HT1080 (cell line): ENCODE measurements around the gene TBC1D5. TPM values are rescaled to one million over a fixed set of nuclear protein-coding genes. Genes with fewer than 3 reads are reported as not detected.
A peak's percentile ranks its signal among the peaks of the same experiment; 100 is the strongest.
"Not testable (repeated sequence)": the region's sequence is repeated elsewhere in the genome, so short reads cannot be mapped to it uniquely, and the experiment has no call there.

Experiments
- DNase-seq: peaks from one replicate; pipeline ENCODE4 v3.0.0-alpha.2; 2015; ENCODE audit warnings: low read depth
- total RNA-seq: library from RNA; depleted of rRNA; stranded (reverse); fragments of >200 nt; shearing (Covaris generic); gene quantifications from 2 replicates; pipeline ENCODE4 v1.2.3, GENCODE V29; 2014

The TBC1D5 gene
- total RNA-seq, 1 experiment from 2014 or later: 42.2 TPM

DNA sequence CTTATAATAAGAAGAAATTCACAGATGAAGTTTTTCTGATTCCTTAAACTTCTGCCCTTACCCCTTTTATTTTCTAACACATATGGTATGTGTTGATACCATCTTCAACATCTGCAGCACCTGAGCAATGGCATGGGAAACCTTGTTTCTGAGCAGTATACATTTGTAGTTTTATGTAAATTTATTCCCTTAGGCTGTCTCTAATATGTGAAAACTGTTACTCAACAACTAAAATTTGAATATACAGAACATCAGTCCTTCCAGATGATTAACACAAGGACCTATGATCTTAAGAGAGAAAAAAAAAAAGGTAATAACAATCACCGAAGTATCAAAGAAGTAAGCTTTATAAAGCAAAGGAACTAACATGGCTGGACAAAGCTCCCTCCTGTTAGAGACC, 190.5 kb downstream of the TBC1D5 start:
- no peak for DNase-seq

GRCh38 chr3:17551333-17551732, 191.1 kb downstream of the TBC1D5 start:
- no peak for DNase-seq

- DNase-seq: no peak
Observed at GRCh38 chr3:17550624-17551023, 191.8 kb downstream of the TBC1D5 start.

- DNase-seq: no peak
Observed at GRCh38 chr3:17546500-17547255, 195.8 kb downstream of the TBC1D5 start.

DNA sequence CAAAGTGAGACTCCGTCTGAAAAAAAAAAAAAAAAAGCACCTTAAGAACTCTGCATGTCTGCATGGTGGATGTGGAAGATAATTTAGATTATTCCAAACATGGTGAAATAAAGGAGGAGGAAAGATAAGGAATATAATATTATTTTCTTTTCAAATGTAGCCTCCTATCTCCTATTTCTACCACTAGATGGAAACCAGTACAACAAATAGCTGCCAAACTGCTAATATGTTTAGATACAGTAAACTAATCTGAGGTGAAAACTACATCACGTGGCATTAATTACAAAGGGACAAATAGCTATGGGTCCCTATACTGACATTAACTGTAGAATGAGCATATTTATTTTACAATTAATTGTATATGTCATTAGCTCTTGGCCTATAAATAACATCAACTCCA, 197.8 kb downstream of the TBC1D5 start:
- DNase-seq: no peak

GRCh38 chr3:17542591-17542990, 199.8 kb downstream of the TBC1D5 start:
- DNase-seq: no peak

DNA sequence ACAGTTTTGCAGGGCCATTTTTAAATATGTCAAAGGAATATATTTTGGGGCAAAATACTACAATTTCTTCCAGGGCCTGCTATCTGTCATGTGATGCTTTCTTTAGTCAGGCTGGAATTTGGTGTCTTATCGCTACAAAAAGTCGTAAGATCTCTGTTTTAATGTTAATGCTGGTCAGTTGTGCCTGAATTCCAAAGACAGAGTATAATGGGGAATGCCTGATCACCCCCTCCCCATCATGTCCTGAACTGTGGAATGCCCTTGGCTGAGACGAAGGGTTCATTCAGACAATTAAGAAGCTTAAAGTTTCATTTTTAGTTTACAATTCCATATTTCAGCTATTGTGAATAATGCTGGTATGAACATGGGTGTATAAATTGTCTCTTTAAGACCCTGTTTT, 203.0 kb downstream of the TBC1D5 start:
- no peak for DNase-seq

- DNase-seq: no peak
Observed at GRCh38 chr3:17535274-17535673, 207.2 kb downstream of the TBC1D5 start.

DNA sequence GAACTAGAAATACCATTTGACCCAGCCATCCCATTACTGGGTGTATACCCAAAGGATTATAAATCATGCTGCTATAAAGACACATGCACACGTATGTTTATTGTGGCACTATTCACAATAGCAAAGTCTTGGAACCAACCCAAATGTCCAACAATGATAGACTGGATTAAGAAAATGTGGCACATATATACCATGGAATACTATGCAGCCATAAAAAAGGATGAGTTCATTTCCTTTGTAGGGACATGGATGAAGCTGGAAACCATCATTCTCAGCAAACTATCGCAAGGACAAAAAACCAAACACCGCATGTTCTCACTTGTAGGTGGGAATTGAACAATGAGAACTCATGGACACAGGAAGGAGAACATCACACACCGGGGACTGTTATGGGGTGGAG, 210.0 kb downstream of the TBC1D5 start:
- not testable (repeated sequence) for DNase-seq

- no peak for DNase-seq
Observed at GRCh38 chr3:17529677-17530076, 212.8 kb downstream of the TBC1D5 start.

- no peak for DNase-seq
Observed at GRCh38 chr3:17518189-17519059, 224.0 kb downstream of the TBC1D5 start.

DNA sequence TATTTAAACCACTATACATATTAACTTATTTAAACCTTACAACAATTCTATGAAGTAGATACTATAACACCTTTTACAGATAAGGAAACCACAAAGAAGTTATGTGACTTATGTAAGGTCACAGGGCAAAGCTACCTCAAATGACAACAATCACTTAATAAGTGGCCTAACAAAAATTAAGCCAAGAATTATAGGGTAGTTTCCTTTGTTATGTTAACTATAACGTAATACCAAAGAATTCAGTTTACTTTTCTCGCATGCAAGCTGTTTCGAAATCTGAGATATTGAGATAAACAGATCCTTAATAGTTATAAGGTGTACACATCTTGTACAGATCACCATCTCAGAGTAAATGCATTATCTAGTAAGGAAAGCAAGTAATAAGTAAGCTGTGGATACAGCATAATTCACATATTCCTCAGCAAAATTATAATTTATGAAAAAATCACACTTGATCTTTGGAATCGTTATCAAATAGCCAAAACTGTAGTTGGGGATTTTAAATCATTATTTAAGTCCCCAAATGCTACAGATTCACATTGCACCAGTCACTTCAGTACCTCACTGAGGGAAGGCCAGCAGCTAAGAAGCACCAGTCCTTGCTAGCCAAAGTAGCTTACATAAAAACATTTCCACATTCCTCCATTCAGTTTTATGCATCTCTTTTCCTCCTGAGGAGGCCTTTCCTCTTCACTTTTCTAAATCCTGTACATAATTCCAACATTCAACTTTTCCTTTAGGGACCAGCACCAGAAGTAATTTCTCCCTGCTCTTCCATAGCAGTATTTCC, 226.8 kb downstream of the TBC1D5 start:
- DNase-seq: no peak

DNA sequence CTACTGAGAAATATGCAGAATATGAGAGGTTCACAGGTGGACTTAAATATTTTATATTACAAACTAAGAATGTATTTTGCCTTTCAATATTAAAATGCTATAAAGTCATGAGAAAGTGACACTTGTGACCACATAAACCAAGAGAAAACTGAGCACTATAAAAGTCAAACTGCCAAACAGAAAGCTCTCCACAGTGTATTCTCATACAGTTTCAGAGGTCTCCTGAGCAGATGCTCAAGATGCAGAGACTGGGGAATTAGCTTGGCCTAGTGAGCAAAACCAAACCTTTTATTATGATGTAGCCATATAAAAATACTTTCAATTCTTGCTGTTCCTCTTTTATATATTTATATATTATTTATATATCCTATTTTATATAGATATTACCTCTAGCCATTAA, 227.8 kb downstream of the TBC1D5 start:
- no peak for DNase-seq

DNA sequence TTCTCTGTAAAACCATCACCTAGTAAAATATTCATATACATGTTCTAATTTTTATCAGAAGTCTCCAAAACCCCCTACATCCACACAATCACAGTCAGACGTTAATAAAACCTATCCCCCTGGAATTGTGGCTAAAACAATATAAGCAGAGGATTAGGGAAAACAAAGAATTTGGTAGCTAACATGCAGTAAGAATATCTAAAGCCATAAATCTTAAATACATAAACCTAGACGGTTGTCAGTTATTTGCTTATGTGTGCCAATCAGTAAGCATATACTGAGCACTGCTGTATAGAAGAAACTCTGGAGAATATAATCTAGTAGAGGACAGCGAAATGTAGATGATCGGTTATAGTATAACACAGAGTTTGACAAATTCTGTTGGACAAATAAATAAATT, 232.2 kb downstream of the TBC1D5 start:
- no peak for DNase-seq

- no peak for DNase-seq
Observed at GRCh38 chr3:17508180-17508752, 234.2 kb downstream of the TBC1D5 start.

DNA sequence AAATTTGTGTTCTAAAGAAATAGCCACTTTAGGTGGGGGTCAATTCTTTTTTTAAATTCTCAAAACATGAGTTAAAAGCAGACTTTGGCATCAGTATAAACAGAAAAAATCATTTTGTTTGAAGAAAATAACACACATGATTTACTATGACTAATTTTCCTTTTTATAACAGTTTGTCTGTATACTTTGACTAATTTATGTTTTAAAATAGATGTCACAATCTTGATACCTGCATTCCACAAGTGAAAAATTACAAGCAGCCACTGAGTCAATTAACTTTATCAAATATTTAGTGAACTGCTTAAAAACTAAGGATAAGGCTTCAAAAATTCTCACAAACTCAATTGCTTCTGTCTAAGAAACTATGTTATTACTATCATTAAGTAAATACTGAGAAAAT, 235.0 kb downstream of the TBC1D5 start:
- DNase-seq: no peak

GRCh38 chr3:17505856-17506255, 236.6 kb downstream of the TBC1D5 start:
- peak; percentile 34 for DNase-seq

- DNase-seq: no peak
Observed at GRCh38 chr3:17501745-17502144, 240.7 kb downstream of the TBC1D5 start.

DNA sequence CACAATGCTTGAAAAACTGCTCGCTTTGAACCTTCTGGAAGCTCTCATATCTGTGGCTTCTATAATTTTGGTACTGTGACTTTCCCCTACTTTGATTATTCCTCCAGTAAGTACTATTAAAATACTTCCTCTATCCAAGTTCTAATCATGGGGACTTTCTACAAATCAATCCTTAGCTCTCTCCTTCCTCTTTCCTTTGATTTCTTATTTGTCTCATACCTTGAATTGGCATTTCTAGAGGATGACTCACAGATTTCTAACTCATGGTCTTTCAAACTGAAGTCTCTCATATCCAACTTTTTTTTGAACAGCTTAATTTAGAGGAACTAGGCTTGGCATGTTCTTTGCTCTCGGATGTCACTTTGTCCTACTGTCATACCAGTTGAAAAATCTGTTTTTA, 241.8 kb downstream of the TBC1D5 start:
- peak; percentile 64 for DNase-seq

DNA sequence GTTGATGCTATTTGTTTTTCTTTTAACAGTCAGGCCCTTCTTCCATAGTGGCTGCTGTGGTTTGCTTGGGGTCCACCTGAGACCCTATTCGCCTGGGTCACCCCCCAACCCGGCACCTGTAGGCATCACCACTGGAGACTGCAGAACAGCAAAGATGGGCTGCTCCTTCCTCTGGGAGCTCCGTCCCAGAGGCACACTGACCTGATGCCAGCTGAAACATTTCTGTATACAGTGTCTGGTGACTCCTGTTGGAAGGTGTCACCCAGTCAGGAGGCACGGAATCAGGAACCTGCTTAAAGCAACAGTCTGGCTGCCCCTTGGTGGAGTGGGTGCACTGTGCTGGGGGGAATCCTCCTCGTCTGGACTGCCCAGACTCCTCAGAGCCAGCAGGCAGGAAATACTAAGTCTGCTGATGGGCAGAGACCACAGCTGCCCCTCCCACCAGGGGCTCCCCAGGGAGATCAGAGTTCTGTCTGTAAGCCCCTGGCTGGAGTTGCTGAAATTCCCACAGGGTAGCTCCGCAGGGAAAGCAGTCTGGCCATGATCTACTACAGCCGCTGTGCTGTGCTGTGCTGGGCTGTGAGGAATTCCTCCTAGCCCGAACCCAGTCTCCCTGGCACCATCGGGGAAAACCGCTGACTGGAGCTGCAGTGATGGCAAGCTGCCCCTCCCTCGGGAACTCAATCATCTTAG, 248.2 kb downstream of the TBC1D5 start:
- DNase-seq: no peak

- DNase-seq: peak; percentile 36
Observed at GRCh38 chr3:17491601-17492000, 250.8 kb downstream of the TBC1D5 start.
